PC-3 (cell line): ENCODE measurements around the gene ICAM1. TPM values are rescaled to one million over a fixed set of nuclear protein-coding genes. Genes with fewer than 3 reads are reported as not detected.

Experiments used
- ATAC-seq: fragments of 200-7000 bp; cut with Tn5 transposase; 2 replicates; pipeline ENCODE4 v1.9.1; 2020; ENCODE audit warnings: mild to moderate bottlenecking, moderate library complexity
- BruUV-seq: library from RNA; stranded (reverse); fragments of 400-500 nt; replicated peaks from 2 replicates; lab custom pipeline; 2021; lab: Mats Ljungman, UMichigan
- CTCF ChIA-PET: fragments of 300-600 bp; sonication (Branson Sonifier 250); formaldehyde crosslinking; loops from one replicate; lab custom pipeline; 2022; ENCODE audit warnings: antibody characterized with exemption; lab: Charles Lee
- POLR2A ChIA-PET: fragments of 300-600 bp; sonication (Branson Sonifier 250); formaldehyde crosslinking; loops from one replicate; lab custom pipeline; 2022; ENCODE audit warnings: antibody characterized with exemption; ENCODE audit not compliant: unreplicated experiment; lab: Charles Lee
- DNase-seq: peaks from one replicate; pipeline ENCODE4 v3.0.0-alpha.2; 2015
- H2AFZ ChIP-seq: fragments of 300-600 bp; sonication (generic); 2 replicates; pipeline ENCODE4 v1.6.0; 2016; ENCODE audit warnings: antibody characterized with exemption, low read length
- H3F3A ChIP-seq: fragments of 300-600 bp; sonication (generic); one replicate; pipeline ENCODE4 v1.6.0; 2017; ENCODE audit warnings: antibody characterized with exemption, low read length, control low read depth, mild to moderate bottlenecking; ENCODE audit not compliant: unreplicated experiment
- H3K27ac ChIP-seq: fragments of 300-600 bp; sonication (generic); 2 replicates; pipeline ENCODE4 v1.5.1; 2016; ENCODE audit warnings: mild to moderate bottlenecking, low read length
- H3K27me3 ChIP-seq: fragments of 300-600 bp; sonication (generic); 2 replicates; pipeline ENCODE4 v1.6.1; 2016; ENCODE audit warnings: low read length, mixed read lengths
- H3K36me3 ChIP-seq: fragments of 300-600 bp; sonication (generic); 2 replicates; pipeline ENCODE4 v1.6.1; 2016; ENCODE audit warnings: low read depth, mixed run types, low read length, mixed read lengths
- H3K4me1 ChIP-seq: fragments of 300-600 bp; sonication (generic); 2 replicates; pipeline ENCODE4 v1.5.1; 2016; ENCODE audit warnings: low read length; ENCODE audit not compliant: insufficient read depth
- H3K4me2 ChIP-seq: fragments of 300-600 bp; sonication (generic); 2 replicates; pipeline ENCODE4 v1.6.0; 2016; ENCODE audit warnings: low read length
- H3K4me3 ChIP-seq: fragments of 300-600 bp; sonication (generic); 2 replicates; pipeline ENCODE4 v1.5.1; 2016; ENCODE audit warnings: mild to moderate bottlenecking, low read length, mixed read lengths
- H3K79me2 ChIP-seq: fragments of 300-600 bp; sonication (generic); 2 replicates; pipeline ENCODE4 v1.6.1; 2017; ENCODE audit warnings: low read length, mixed read lengths
- H3K9ac ChIP-seq: fragments of 300-600 bp; sonication (generic); 2 replicates; pipeline ENCODE4 v1.6.0; 2016; ENCODE audit warnings: mild to moderate bottlenecking, low read length
- H3K9me2 ChIP-seq: fragments of 300-600 bp; sonication (generic); replicated peaks from 2 replicates; pipeline ENCODE4 v1.6.1; 2016; ENCODE audit warnings: mixed run types, low read length, mixed read lengths
- H3K9me3 ChIP-seq: fragments of 300-600 bp; sonication (generic); 2 replicates; pipeline ENCODE4 v1.6.1; 2016; ENCODE audit warnings: low read length, mixed read lengths
- H4K20me1 ChIP-seq: fragments of 300-600 bp; sonication (generic); 2 replicates; pipeline ENCODE4 v1.6.1; 2016; ENCODE audit warnings: low read length, mixed read lengths
- CTCF ChIP-seq: fragments of 300-600 bp; sonication (generic); conservative IDR thresholded peaks from 2 replicates; pipeline ENCODE4 v1.5.1; 2017; ENCODE audit warnings: antibody characterized with exemption, low read depth, mild to moderate bottlenecking, low read length
- EZH2 ChIP-seq: fragments of 300-600 bp; sonication (generic); IDR thresholded peaks from one replicate; pipeline ENCODE4 v1.6.1; 2017; ENCODE audit warnings: antibody characterized with exemption, mild to moderate bottlenecking, low read length; ENCODE audit not compliant: unreplicated experiment
- EZH2phosphoT487 ChIP-seq: fragments of 300-600 bp; sonication (generic); IDR thresholded peaks from 2 replicates; pipeline ENCODE4 v1.6.1; 2018; ENCODE audit warnings: mild to moderate bottlenecking, antibody characterized with exemption, low read length, borderline replicate concordance
- intact Hi-C: fragments of 100-400 bp; cut with micrococcal nuclease; formaldehyde crosslinking; loops from 2 replicates; pipeline ENCODE4 v1.9.0; 2023
- total RNA-seq: library from RNA; depleted of rRNA; stranded (reverse); fragments of >200 nt; gene quantifications from 2 replicates; pipeline ENCODE4 v1.2.3, GENCODE V29; 2014

ICAM1 gene
- total RNA-seq, 1 experiment from 2014 or later, result 15.3 TPM

GRCh38 chr19:10228393-10228792, 42.5 kb upstream of the ICAM1 start:
- no peak overlapping the region for H3K4me2 ChIP-seq
- H3K9ac ChIP-seq, result no peak overlapping the region
- H3K4me3 ChIP-seq, result no peak overlapping the region
- no peaks in the 10 kb centered on the region for H3F3A ChIP-seq
- POLR2A ChIA-PET, result interaction anchor here (0.7 kb wide), 1 partner anchor 11 kb away, joined by 6 read pairs; no protein-coding TSS in a partner anchor
- no peaks in the 10 kb centered on the region for H3K27me3 ChIP-seq
- no TSS peak for BruUV-seq
- no peaks in the 10 kb centered on the region for H3K79me2 ChIP-seq
- no peaks in the 10 kb centered on the region for H3K9me2 ChIP-seq
- H3K4me1 ChIP-seq, result peaks cover 10% of the 10 kb centered on the region
- DNase-seq (no peak), ATAC-seq (no peak)
- H3K9me3 ChIP-seq, result no peaks in the 10 kb centered on the region
- CTCF ChIA-PET, result no interaction called here
- TF ChIP-seq CTCF, result no peak
- TF ChIP-seq EZH2phosphoT487, result no peak
- no peak for TF ChIP-seq EZH2
- no peaks in the 10 kb centered on the region for H4K20me1 ChIP-seq
- intact Hi-C loops, result no loop called here
- H2AFZ ChIP-seq, result no peak overlapping the region
- no peaks in the 10 kb centered on the region for H3K36me3 ChIP-seq
- no peak overlapping the region for H3K27ac ChIP-seq

GRCh38 chr19:10228920-10229319, 42.0 kb upstream of the ICAM1 start:
- ATAC-seq (no peak), DNase-seq (peak; percentile 39)
- intact Hi-C loops, result loop anchor here (1.0 kb wide), 1 partner anchor 21 kb away; no protein-coding TSS in a partner anchor
- TF ChIP-seq EZH2 (no peak), EZH2phosphoT487 (no peak), CTCF (peak; percentile 56)
- H3K36me3 ChIP-seq, result no peaks in the 10 kb centered on the region
- no peaks in the 10 kb centered on the region for H4K20me1 ChIP-seq
- H3K9me3 ChIP-seq, result no peaks in the 10 kb centered on the region
- H3K27ac ChIP-seq, result no peak overlapping the region
- H3K9ac ChIP-seq, result no peak overlapping the region
- ChIA-PET CTCF (interaction anchor here (0.6 kb wide), 1 partner anchor 21 kb away, joined by 6 read pairs; no protein-coding TSS in a partner anchor), POLR2A (interaction anchor here (0.7 kb wide), 1 partner anchor 10 kb away, joined by 6 read pairs; no protein-coding TSS in a partner anchor)
- H3F3A ChIP-seq, result no peaks in the 10 kb centered on the region
- H3K27me3 ChIP-seq, result no peaks in the 10 kb centered on the region
- no peaks in the 10 kb centered on the region for H3K79me2 ChIP-seq
- H3K4me3 ChIP-seq, result no peak overlapping the region
- H3K4me1 ChIP-seq, result peaks cover 10% of the 10 kb centered on the region
- H3K4me2 ChIP-seq, result no peak overlapping the region
- H2AFZ ChIP-seq, result no peak overlapping the region
- no TSS peak for BruUV-seq
- no peaks in the 10 kb centered on the region for H3K9me2 ChIP-seq

- DNase-seq (no peak), ATAC-seq (peak; percentile 6; the same call in 1 of the 2 replicates)
- TF ChIP-seq EZH2phosphoT487 (no peak), CTCF (no peak)
- ChIA-PET CTCF (no interaction called here), POLR2A (no interaction called here)
- H3K27me3 ChIP-seq, result no peaks in the 10 kb centered on the region
- H4K20me1 ChIP-seq, result no peaks in the 10 kb centered on the region
- H3K9ac ChIP-seq, result peak overlapping the region; percentile 79
- intact Hi-C loops, result no loop called here
- H3K4me1 ChIP-seq, result peaks cover 10% of the 10 kb centered on the region
- H3K36me3 ChIP-seq, result no peaks in the 10 kb centered on the region
- H3F3A ChIP-seq, result no peaks in the 10 kb centered on the region
- TSS peak; percentile 47 for BruUV-seq
- H3K9me3 ChIP-seq, result no peaks in the 10 kb centered on the region
- H3K27ac ChIP-seq, result no peak overlapping the region
- no peaks in the 10 kb centered on the region for H3K79me2 ChIP-seq
- H2AFZ ChIP-seq, result peak overlapping the region; percentile 87
- no peaks in the 10 kb centered on the region for H3K9me2 ChIP-seq
- H3K4me2 ChIP-seq, result peak overlapping the region; percentile 98
- peak overlapping the region; percentile 78 for H3K4me3 ChIP-seq
Observed at GRCh38 chr19:10230173-10230860, 40.6 kb upstream of the ICAM1 start.
